HepG2 (cell line): ENCODE results near the gene DUSP22. TPM values are rescaled to one million over a fixed set of nuclear protein-coding genes. Genes with fewer than 3 reads are reported as not detected.

Source experiments
- ATAC-seq: fragments of 200-7000 bp; cut with Tn5 transposase; 3 replicates; pipeline ENCODE4 v1.9.1; 2020; ENCODE audit warnings: mild to moderate bottlenecking, moderate library complexity
- BruUV-seq: library from RNA; stranded (reverse); fragments of 400-500 nt; replicated peaks from 2 replicates; lab custom pipeline; 2021; lab: Mats Ljungman, UMichigan
- CTCF ChIA-PET: fragments of 300-600 bp; formaldehyde crosslinking; extraction: SDS; loops from one replicate; lab custom pipeline; 2021; ENCODE audit warnings: low total read pairs, inconsistent platforms, low intra/inter-chr PET ratio; lab: Yijun Ruan, JAX
- POLR2A ChIA-PET: fragments of 350-600 bp; sonication (Branson Sonifier 250); formaldehyde crosslinking; loops from one replicate; lab custom pipeline; 2020; ENCODE audit warnings: antibody characterized with exemption, inconsistent platforms; lab: Yijun Ruan, JAX
- DNase-seq: peaks from one replicate; pipeline ENCODE4 v3.0.0-alpha.2; 2015; ENCODE audit warnings: low spot score
- FAIRE-seq: peaks from 3 replicates; lab custom pipeline; 2011; peaks lifted over from hg19 to GRCh38; lab: Jason Lieb, UNC
- H2AFZ ChIP-seq: one replicate; pipeline ENCODE4 v1.6.1; 2011; ENCODE audit warnings: low read length, inconsistent platforms
- H3K27ac ChIP-seq: fragments of 300-600 bp; 3 replicates; pipeline ENCODE4 v1.8.0; 2011; ENCODE audit warnings: mixed run types, mild to moderate bottlenecking, mixed read lengths, low read length, inconsistent platforms; ENCODE audit not compliant: insufficient read depth; ENCODE audit errors: extremely low read length
- H3K27me3 ChIP-seq, 2 experiments: fragments of 200-600 bp in 1 of 2; 2 replicates in 1 of 2; 3 replicates in 1 of 2; pipeline versions ENCODE4 v1.6.0 to v1.8.0; 2011; ENCODE audit warnings: low read length in 2 of 2, mild to moderate bottlenecking in 2 of 2, moderate library complexity in 2 of 2, inconsistent platforms in 1 of 2; ENCODE audit not compliant: insufficient read depth in 2 of 2, control insufficient read depth in 1 of 2
- H3K36me3 ChIP-seq, 2 experiments: fragments of 200-600 bp in 1 of 2; replicated peaks in 1 of 2; 2 replicates in 1 of 2; 3 replicates in 1 of 2; pipeline versions ENCODE4 v1.5.1 to v1.8.0; 2011; ENCODE audit warnings: low read length in 2 of 2, inconsistent platforms in 1 of 2; ENCODE audit not compliant: insufficient read depth in 2 of 2, control insufficient read depth in 1 of 2
- H3K4me1 ChIP-seq: 2 replicates; pipeline ENCODE4 v1.5.1; 2012; ENCODE audit warnings: low read length, inconsistent platforms; ENCODE audit not compliant: insufficient read depth
- H3K4me2 ChIP-seq: 2 replicates; pipeline ENCODE4 v1.6.0; 2011; ENCODE audit warnings: low read depth, low read length, inconsistent platforms
- H3K4me3 ChIP-seq, 3 experiments: fragments of 200-600 bp in 1 of 3; sonication (generic), shearing (Covaris generic) in 1 of 3; replicated peaks in 1 of 3; 2 replicates each; pipeline ENCODE4 v1.5.1; 2011 to 2016; ENCODE audit warnings: low read length in 3 of 3, inconsistent platforms in 2 of 3, low read depth in 2 of 3, mild to moderate bottlenecking in 2 of 3, control low read depth in 1 of 3, mixed read lengths in 1 of 3; ENCODE audit not compliant: insufficient read depth in 1 of 3
- H3K79me2 ChIP-seq: one replicate; pipeline ENCODE4 v1.6.1; 2011; ENCODE audit warnings: low read length, inconsistent platforms; ENCODE audit not compliant: insufficient read depth
- H3K9ac ChIP-seq: 2 replicates; pipeline ENCODE4 v1.6.0; 2011; ENCODE audit warnings: mild to moderate bottlenecking, low read depth, low read length, inconsistent platforms; ENCODE audit not compliant: insufficient read depth
- H3K9me3 ChIP-seq: 2 replicates; pipeline ENCODE4 v1.5.1; 2012; ENCODE audit warnings: mild to moderate bottlenecking, low read length
- H4K20me1 ChIP-seq: 2 replicates; pipeline ENCODE4 v1.6.0; 2011; ENCODE audit warnings: inconsistent platforms, mild to moderate bottlenecking, low read length, moderate library complexity; ENCODE audit not compliant: insufficient read depth
- FOXO1 ChIP-seq: sonication (generic); formaldehyde crosslinking; IDR thresholded peaks from 2 replicates; pipeline ENCODE4 v1.4.0; 2020; ENCODE audit warnings: missing genetic modification reagents
- GLI4 ChIP-seq: sonication (generic); formaldehyde crosslinking; IDR thresholded peaks from 2 replicates; pipeline ENCODE4 v1.5.1; 2020; ENCODE audit warnings: missing genetic modification reagents, mild to moderate bottlenecking, moderate library complexity, borderline replicate concordance
- GTF2F1 ChIP-seq: fragments of 150-350 bp; IDR thresholded peaks from 2 replicates; pipeline ENCODE4 v1.6.1; 2014; ENCODE audit warnings: low read length
- HNRNPH1 ChIP-seq: fragments of 200-400 bp; formaldehyde crosslinking; optimal IDR thresholded peaks from 2 replicates; pipeline ENCODE3; 2017; ENCODE audit warnings: mild to moderate bottlenecking, low read depth, low read length
- HNRNPLL ChIP-seq: fragments of 200-400 bp; formaldehyde crosslinking; IDR thresholded peaks from 2 replicates; pipeline ENCODE4 v1.6.1; 2017; ENCODE audit warnings: mild to moderate bottlenecking, low read depth, low read length; ENCODE audit not compliant: poor library complexity, severe bottlenecking
- MYNN ChIP-seq: sonication (generic); formaldehyde crosslinking; IDR thresholded peaks from 2 replicates; pipeline ENCODE4 v1.4.0; 2020; ENCODE audit warnings: mild to moderate bottlenecking, low read depth, missing genetic modification reagents
- PHF21A ChIP-seq: sonication (generic); formaldehyde crosslinking; IDR thresholded peaks from 2 replicates; pipeline ENCODE4 v1.5.0; 2020; ENCODE audit warnings: mild to moderate bottlenecking, missing genetic modification reagents
- SIX4 ChIP-seq: sonication (generic); formaldehyde crosslinking; IDR thresholded peaks from 2 replicates; pipeline ENCODE4 v1.4.0; 2020; ENCODE audit warnings: missing genetic modification reagents
- SMAD3 ChIP-seq: sonication (generic); formaldehyde crosslinking; IDR thresholded peaks from 2 replicates; pipeline ENCODE4 v1.4.0; 2020; ENCODE audit warnings: missing genetic modification reagents
- TBX3 ChIP-seq: fragments of 450-650 bp; IDR thresholded peaks from 2 replicates; pipeline ENCODE4 v1.6.1; 2017; ENCODE audit warnings: antibody characterized with exemption, mild to moderate bottlenecking, inconsistent platforms, borderline replicate concordance
- ZBED4 ChIP-seq: sonication (generic); formaldehyde crosslinking; IDR thresholded peaks from 2 replicates; pipeline ENCODE4 v1.4.0; 2020; ENCODE audit warnings: missing genetic modification reagents, borderline replicate concordance
- ZNF251 ChIP-seq: sonication (generic); formaldehyde crosslinking; IDR thresholded peaks from 2 replicates; pipeline ENCODE4 v1.9.0; 2021; ENCODE audit warnings: mild to moderate bottlenecking, missing genetic modification reagents
- ZNF629 ChIP-seq: sonication (generic); formaldehyde crosslinking; conservative IDR thresholded peaks from 2 replicates; pipeline ENCODE4 v1.5.0; 2020; ENCODE audit warnings: missing genetic modification reagents
- ZNF713 ChIP-seq: sonication (generic); formaldehyde crosslinking; IDR thresholded peaks from 2 replicates; pipeline ENCODE4 v1.4.0; 2020; ENCODE audit warnings: mild to moderate bottlenecking, missing genetic modification reagents
- ZSCAN31 ChIP-seq: sonication (generic); formaldehyde crosslinking; IDR thresholded peaks from 2 replicates; pipeline ENCODE4 v1.5.0; 2020; ENCODE audit warnings: low read depth, mild to moderate bottlenecking, missing genetic modification reagents
- WGBS: methylation state at CpG from one replicate; pipeline ENCODE4 v1.1.6; 2017; ENCODE audit warnings: low lambda C conversion rate; 5-methylcytosine and 5-hydroxymethylcytosine counted together
- in situ Hi-C: cut with HindIII; loops from 2 replicates; pipeline ENCODE4 v1.10.0; 2017; ENCODE audit warnings: low pct_unique_long_range_greater_than_20kb; ENCODE audit not compliant: extremely low pct_ligation_motif_present
- intact Hi-C: fragments of 100-400 bp; cut with micrococcal nuclease; formaldehyde crosslinking; loops from one replicate; pipeline ENCODE4 v1.10.0; 2022; ENCODE audit not compliant: unreplicated experiment
- polyA plus RNA-seq, 8 experiments: library from polyadenylated mRNA; depleted of rRNA in 3 of 8; stranded (reverse) in 7 of 8; unstranded in 1 of 8; fragments of >200 nt; fragmentation: Illumina TruSeq in 4 of 8; extraction: Trizol in 4 of 8; gene quantifications; 2 replicates each; pipeline versions ENCODE4 v1.2.1 to v1.2.3, GENCODE V29; 2011 to 2016; ENCODE audit warnings: low read depth in 4 of 8, missing spikeins in 1 of 8, mixed read lengths in 1 of 8; ENCODE audit not compliant: insufficient read depth in 1 of 8
- total RNA-seq, 5 experiments: library from RNA; depleted of rRNA; stranded (reverse); fragments of >200 nt; fragmentation: Illumina TruSeq; extraction: Trizol; gene quantifications; 2 replicates each; pipeline ENCODE4 v1.2.3, GENCODE V29; 2016; ENCODE audit warnings: low read depth in 1 of 5

Gene DUSP22
- total and polyA plus RNA-seq, 2 of the 13 experiments (the other 11 are each of a cell fraction or from before 2014, with no cell fraction given), result 20.2 to 32.8 TPM

GRCh38 chr6:356828-357251, 64.6 kb downstream of the DUSP22 start:
- Histone ChIP-seq H3K36me3 (no peaks in the 10 kb centered on the region), H3K27me3 (peaks cover 0 to 11% of the 10 kb centered on the region in 2 experiments; a peak in 2 of 5 replicates), H3K4me2 (no peak overlapping the region), H3K27ac (no peak overlapping the region), H3K4me1 (peaks cover 12% of the 10 kb centered on the region), H3K4me3 (no peak overlapping the region), H2AFZ (no peak overlapping the region), H4K20me1 (no peaks in the 10 kb centered on the region), H3K9ac (no peak overlapping the region), H3K9me3 (no peaks in the 10 kb centered on the region), H3K79me2 (no peaks in the 10 kb centered on the region)
- BruUV-seq, result no TSS peak
- TF ChIP-seq ZBED4 (CRISPR knock-in tag), result no peak
- no peak for TF ChIP-seq SMAD3 (CRISPR knock-in tag)
- TF ChIP-seq MYNN, result no peak
- no peak for TF ChIP-seq HNRNPLL
- no peak for TF ChIP-seq TBX3
- TF ChIP-seq ZSCAN31 (CRISPR knock-in tag), result no peak
- TF ChIP-seq GLI4, result no peak
- no peak for TF ChIP-seq ZNF251 (CRISPR knock-in tag)
- TF ChIP-seq ZNF713, result no peak
- TF ChIP-seq SIX4 (CRISPR knock-in tag), result no peak
- TF ChIP-seq PHF21A (CRISPR knock-in tag), result no peak
- TF ChIP-seq GTF2F1, result no peak
- TF ChIP-seq HNRNPH1, result no peak
- TF ChIP-seq ZNF629 (CRISPR knock-in tag), result no peak
- TF ChIP-seq FOXO1 (CRISPR knock-in tag), result no peak
- intact Hi-C loops, result no loop called here
- POLR2A ChIA-PET, result no interaction called here
- 67% methylated on average over 11 of the region's 11 CpGs for WGBS
- CTCF ChIA-PET, result no interaction called here
- FAIRE-seq, result no peak
- in situ Hi-C loops, result no loop called here
- DNase-seq, result no peak
- ATAC-seq, result no peak
